Fibroblast of skin of back (primary cell): ENCODE results near the gene GFRA1.

Experiments used
- DNase-seq: peaks from one replicate; pipeline ENCODE4 v3.0.0-alpha.2; 2013

The GFRA1 gene

DNA sequence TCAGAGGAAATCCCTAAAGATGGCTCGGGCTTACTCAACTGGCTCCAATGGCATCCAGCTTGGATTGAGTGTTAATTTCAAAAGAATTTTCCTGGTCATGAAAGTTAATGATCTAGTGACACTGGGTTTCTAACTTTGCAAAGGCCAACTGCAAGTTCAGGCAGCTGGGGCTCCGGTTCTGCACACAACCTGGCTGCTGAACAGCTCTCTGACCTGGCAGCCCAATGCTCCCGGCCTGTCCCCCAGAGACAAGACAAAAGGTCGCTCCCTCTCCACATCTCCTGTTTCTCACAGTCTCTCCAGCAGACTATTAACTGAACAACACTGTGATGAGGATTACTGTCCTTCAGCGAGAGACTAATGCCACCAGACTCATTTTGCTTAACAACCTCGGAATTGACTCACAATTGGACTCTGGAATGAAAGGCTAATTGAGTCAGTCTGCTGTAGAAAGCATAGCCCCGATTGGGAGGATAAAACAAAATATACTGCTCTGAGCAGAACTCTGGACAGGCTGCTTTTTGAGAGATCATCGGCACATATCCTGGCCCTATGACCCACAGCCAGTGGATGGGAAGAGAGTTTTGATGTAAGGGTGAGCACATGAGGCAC lies 174.5 kb downstream of the GFRA1 start:
- no peak for DNase-seq

DNA sequence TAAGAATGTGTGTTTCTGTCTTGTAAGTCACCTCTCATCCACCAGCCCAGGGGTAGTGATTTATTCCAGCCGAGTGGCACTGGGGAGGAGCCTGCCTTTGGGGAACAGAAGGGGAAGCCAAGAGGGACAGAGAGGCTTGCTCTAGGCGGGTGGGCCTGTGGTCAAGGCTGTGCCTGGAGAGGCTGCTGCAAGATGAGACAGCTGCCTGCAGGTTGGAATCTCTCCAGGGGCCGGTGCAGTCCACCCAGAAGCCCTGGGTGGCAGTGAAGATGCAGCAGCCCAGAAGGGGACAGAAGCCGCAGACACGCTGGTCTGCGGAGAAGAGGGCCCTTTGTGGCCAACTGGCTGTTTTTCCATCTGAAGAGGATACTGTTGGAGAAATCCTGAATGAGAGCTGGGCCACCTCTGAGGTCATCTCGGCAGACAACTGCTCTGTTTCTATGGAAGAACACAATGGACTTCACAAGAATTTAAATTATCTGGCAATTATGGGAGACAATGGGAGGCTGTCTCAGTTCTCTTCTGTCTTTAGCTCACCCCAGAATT lies 175.7 kb downstream of the GFRA1 start:
- peak; percentile 22 for DNase-seq

DNA sequence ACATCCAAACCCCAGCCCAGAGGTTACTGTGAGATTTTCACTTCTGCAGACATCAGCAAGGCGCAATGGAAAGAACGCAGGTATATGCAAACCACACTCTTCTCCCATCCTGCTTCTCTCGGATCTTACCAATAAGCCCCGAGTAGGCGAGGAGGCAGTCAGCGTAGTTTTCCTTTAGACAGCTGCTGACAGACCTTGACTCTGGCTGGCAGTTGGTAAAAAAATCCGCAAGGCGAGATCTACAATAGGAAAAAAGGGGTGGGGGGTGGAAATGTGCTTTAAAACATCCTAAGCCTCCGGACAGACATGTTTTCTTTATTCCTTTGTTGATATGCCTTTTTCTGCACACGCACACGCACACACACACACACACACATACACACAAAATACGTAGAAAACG lies 176.5 kb downstream of the GFRA1 start:
- DNase-seq: no peak

DNA sequence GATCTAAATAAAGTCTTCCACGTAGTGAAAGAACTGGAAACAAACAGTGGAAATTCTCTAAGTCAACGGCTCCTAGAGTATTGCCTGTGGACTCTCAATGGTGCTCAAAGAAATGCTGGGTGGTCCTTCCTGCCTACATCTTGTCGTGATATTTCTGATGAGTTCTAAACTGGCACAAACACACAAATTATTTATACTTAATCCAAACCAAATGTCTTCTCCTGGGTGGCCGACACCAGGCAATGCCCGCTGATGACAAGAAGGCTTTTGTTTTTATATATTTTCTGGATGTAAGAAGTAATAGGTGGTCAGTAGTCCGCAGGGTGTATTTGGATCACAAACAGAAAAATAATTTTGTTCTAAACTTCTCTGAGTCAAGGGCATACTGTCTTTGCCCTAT lies 178.7 kb downstream of the GFRA1 start:
- no peak for DNase-seq

DNA sequence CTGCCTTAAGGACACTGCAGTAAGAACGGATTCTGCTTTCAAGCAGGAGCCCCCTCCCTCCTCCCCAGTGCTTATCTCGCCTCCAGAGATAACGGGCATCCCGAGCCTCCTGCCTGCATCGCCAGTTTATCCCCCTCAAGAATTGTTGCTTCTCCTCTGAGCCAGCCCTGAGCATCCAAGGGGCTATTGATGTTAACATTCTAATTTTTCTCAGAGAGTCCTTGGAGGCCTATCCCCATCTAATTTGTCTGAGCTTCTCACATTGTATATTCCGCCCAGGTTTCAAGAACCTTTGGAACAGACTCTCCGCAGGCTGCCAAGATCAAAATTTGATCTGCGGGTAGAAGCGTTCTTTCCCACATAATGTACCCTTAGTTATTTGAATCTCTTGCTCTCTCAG lies 180.0 kb downstream of the GFRA1 start:
- no peak for DNase-seq

DNA sequence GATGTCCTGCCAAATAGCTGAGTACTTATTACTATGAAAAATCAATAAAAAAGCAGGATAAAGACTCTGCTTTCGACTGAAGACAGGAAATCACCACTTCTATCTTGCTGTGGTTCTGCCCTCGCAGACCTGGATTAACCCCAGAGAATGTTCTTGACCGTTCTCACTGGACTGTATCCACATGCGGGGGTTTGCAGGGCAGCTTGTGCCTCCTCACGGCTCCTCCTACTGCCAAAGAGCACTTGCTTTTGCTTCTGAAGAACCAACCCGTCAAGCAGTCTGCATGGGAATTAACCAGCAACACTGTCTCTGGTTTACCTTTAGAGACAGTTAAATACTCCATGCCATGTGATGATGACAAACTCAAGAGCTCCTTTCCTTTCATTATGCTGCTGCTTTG lies 184.0 kb downstream of the GFRA1 start:
- DNase-seq: no peak

DNA sequence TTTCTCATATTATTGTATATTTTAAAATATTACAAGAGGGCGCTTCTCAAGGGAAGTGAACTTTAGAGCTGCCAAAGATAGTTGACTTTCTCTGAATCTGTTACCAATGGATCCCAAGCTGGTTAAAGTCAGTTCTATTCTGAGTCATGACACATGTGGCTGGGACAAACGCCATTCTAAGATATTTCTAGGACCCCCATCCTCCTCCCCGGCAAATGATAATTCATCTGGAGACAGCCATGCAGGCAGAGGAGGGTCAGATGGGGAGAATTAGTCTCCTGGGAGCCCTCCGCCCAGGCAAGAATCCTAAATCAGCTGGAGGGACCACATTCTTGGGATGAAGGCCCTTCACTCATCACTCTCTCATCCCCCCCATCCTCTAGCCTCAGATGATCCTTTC lies 187.7 kb downstream of the GFRA1 start:
- no peak for DNase-seq

DNA sequence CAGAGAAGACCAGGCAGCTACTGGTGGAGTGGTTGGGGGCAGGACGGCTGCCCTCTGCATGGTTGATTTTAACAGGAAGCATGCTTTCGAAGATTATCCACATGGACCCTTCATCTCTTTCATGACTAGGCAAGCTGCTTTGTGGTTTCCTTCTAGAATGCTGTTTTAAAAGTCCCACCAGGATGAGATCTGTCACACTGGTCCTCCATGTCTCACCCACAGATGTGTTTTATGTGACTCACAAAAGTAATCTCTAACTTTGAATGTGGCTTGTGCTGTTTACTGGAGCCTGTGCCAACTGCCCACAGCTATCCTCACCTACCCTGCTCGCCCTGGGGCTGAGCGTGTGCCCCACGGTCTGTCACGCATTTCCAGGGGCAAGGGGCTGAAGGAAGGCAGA lies 188.8 kb downstream of the GFRA1 start:
- no peak for DNase-seq

DNA sequence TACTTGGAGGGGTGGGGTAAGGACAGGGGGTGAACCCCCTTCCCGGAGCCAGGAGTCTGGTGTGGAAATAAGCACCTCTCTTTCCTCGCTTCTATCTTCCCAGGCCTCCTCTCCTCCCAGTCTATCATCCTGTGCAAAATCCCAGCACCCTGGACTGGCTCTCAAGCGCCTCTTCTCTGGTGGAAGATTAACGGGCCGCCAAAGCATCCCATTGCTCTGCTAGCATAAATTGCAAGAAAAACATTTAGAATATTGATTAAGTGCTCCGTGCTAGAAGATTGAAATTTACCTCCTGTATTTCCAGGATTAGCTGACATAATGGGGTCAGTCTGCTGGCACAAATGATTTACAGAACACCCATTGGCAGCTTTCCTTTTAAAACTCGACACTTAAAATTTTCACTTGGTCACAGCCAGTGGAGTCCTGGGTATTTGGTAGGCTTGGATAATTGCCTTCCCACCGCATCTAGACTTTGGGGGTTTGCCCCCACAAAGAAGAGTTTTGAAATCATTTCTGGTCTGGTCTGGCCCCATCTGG lies 189.7 kb downstream of the GFRA1 start:
- no peak for DNase-seq

DNA sequence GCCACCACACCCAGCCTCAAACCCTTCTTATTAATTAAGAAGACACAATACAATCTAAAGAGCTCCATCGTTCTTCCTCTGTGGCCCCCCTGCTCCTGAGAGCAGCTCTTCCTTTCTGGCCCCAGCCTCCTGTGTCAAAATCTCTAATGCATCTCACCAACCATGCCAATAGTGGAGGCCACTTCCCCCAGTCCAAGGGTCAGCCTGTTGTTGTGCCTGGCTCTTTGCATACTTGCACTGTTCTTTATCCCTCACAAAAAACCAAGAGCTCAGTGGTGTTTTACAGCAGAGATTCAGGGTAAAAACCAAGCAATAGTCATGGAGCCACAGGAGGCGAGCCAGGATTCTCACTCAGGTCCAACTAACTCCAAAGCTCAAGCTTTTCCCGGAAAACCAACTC lies 190.2 kb downstream of the GFRA1 start:
- no peak for DNase-seq

DNA sequence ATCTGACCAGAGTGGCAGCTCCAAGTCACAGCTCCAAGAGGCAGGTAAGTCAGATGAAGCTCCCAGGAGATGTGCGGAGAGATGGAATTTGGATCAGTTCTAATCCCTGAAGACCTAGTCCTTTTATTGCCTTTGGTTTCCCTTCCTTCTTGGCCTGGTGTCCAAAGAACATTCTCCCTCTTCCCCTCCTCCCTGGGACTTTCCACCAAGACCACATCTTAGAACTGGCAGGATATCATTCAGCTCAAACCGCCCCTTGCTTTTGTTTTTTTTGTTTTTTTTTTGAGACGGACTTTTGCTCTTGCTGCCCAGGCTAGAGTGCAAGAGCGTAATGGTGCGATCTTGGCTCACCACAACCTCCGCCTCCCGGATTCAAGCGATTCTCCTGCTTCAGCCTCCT lies 190.8 kb downstream of the GFRA1 start:
- DNase-seq: no peak

DNA sequence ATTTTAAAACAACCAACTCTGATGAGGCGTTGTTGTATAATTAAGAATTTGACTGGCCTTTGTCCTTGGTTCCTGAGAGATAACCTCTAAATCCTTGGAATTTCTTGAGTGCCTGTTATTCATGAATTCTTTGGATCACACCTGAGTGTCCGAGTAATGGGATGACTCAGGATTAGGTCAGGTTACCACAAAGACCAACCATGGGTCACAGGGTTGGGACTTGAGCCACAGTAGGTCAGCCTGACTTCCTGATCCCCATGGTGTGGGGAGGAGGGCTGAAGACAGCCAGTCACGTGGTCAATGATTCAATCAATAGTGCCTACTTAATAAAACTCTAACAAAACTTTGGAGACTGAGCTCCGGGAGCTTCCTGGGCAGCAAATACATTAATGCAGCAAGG lies 192.5 kb downstream of the GFRA1 start:
- no peak for DNase-seq

DNA sequence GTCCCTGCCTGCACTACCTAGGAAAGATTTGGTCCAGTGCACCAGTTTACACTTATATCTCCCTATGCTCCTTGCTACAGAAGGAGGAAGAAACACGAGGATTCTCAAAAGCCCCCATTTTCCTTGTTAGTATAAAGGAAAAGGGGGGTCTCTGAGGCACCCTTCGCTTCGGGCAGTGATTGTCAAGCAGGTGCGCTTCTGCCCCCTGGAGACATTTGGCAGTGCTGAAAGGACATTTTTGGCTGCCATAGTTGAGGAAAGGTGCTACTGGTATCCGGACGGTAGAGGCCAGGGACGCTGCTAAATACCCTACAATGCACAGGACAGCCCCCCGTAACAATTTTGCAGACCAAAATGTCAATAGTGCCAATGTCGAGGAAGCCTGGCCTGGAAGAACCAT lies 193.7 kb downstream of the GFRA1 start:
- DNase-seq: no peak

DNA sequence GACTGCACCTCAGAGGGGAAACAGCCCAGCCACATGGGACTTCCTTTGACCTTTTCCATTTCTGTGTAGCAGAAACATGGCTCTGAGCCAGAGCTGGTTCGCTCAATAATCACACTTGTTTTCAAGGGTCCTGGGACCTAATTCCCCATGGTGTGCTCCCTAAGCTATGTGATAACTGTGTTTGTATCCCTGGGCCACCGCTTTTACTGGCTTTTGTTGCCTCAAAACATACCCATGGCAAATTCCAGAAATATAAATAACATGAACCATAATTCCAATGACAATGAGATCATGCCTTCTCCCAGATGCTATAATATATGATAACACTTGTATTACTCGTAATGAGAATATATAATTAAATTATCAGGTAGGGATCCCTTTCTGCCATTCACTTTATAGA lies 196.4 kb downstream of the GFRA1 start:
- peak; percentile 58 for DNase-seq

DNA sequence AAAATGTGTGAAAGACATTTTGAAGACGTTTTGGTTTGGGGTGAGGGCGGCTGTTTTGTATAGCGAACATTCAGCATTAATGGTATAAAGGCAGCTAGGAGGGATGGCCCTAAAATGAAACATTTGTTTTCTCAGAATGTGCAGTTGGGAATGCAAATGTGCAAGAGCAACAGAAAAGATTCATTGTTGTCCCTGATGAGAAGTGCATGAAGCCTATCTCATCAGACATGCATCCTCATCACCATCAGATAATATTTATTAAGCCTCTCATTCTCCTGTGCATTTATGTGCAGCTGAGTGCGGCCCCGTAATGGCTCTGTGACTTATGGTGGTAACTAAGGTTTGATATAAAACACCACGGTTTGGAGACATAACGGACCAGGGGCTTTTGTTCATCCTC lies 199.5 kb downstream of the GFRA1 start:
- DNase-seq: no peak

DNA sequence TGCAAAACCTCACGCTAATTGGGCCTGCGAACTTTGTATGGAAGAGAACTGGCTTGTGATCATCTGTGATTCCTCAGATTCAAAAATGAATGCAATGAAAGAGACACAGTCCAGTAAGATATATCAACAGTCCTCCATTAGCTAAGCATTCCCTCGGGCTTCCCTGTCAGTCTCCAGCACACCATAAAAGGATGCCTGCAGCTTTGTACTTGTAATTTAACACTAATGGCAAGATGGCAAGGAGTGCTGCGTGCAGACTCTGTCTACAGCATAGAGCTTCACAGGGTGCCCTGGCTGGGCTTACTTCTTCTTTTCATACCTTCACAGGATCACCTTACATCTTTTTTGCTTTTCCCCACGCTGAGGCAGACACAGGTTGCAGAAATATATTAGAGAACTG lies 200.0 kb downstream of the GFRA1 start:
- peak; percentile 20 for DNase-seq

DNA sequence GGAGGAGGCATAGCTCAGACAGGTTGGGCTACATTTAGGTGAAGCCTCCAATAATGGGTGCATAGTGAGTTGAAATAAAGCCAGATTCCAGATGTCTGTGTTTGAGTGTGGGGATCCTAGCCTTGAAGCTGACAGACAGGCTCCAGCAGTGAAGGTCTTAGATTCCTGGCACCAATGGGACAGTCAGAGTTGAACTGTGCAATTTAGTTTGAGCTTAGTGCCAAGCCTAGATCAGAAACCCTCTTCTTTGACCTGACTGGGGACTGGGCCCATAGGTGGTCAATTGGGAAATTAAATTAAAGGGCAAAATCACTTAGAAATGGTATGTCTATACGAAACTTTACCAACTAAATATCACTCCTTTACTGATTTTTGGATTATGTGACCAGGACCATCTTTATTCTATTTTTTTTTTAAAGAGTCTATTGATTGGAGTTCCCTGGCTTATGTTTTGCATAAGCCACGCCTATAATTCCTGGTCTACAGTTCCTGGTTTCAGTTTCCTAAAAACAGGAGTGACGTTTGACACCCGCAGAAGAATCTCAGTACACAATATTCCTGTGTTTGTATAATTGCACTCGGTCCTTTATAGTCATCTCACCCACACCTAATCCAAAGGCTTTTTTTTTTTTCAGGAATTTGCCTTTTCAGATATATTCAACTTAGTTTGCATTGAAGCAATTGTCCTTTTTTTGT lies 201.4 kb downstream of the GFRA1 start:
- no peak for DNase-seq

DNA sequence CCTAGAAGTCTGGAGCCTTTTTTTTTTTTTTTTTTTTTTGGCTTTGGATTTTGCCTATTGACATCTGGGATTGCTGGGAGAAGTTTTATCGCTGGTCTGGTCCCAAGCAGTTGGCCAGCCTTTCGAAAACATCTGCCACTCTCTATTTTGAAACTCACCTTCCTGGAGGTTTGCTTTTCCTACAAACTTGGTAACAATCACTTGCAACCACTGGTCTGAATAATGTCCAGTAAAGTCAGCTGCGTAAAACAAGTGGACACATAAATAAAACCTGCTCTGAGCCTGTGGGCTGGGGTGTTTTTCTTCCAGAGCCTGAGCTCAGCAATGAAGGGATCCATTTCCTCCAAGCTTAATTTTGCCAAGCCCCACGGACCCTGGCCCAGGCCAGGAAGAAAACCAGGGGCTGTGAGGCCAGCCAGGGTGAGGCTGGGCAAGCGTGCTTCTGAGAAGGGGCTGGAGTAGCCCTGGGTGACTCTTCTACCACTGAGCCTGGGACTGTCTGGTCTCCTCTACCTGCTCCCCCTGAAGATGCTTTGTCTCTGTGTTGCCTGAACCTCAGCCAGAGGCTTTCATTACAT lies 202.2 kb downstream of the GFRA1 start:
- no peak for DNase-seq

DNA sequence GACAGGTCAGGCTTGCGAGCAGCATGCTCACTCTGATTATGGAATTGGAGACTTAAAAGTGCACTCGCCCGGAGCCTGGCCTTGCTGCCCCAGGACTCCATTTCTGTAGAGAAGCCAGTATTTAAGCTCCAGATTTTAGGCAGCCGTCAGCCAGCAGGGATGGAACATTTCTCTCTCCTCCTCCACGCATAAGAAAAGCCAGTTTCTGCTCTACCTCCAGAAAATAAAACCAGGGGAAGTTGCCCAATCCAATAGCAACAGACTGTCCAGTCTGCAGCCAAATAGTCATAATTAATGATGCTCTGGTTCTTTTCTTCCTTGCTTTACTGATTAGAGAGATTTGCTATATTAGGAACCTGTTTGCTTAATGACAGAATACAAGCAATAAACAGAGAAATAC lies 203.2 kb downstream of the GFRA1 start:
- DNase-seq: no peak

DNA sequence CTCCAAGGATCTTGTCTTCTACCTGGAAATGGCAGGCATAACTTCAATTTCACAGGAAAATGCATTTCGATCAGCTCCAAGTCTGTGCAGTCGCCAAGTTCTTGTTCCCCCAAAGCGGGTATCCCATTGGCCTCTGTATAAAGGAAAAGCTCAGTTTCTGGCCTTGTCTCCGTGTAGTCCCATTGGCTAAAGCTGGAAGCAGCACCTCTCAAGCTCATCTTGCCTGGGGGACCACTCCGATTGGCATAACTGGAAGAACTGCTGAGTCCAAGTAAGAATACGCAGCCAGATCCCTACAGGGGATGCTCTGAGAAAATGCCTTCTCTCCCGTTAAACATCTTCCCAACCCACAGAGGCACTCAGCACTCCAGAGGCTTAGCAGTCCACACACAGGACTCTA lies 205.2 kb downstream of the GFRA1 start:
- no peak for DNase-seq

DNA sequence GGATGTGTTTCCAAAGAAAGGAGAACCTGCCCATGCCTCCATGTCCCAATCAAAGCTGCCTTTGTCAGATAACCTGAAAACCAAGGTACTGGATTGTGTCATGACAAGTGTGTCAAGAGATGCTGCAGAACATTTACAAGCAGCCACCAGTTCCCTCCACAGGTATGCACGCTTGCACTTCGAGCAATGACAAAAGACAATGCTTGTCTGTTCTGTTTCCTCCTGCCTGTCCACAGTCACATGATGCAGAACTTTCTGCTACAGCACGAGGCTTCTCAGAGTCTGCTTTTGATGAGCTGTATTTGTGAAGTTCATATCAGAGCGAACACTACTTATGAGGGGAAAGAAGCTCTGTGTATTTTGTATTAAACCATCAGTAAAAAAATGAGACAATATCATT lies 209.9 kb downstream of the GFRA1 start:
- DNase-seq: no peak

DNA sequence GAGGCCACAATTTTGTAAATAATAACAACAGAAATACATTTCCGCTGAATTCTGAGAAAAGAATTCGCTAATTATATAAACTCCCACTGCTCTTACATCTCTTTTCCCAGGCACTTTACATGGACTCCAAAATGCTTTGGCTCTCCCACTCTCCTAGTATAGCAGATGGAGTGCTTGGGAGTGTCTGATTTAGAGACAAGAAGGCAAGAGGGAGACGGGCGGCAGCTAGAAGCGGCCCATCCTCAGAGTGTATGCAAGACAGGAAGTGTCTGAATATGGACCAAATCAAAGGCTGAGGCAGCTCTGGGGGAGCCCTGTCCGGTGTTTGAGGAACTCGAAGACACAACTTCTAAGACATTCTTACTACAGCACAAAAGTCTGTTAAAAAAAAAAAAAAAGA lies 212.1 kb downstream of the GFRA1 start:
- no peak for DNase-seq

DNA sequence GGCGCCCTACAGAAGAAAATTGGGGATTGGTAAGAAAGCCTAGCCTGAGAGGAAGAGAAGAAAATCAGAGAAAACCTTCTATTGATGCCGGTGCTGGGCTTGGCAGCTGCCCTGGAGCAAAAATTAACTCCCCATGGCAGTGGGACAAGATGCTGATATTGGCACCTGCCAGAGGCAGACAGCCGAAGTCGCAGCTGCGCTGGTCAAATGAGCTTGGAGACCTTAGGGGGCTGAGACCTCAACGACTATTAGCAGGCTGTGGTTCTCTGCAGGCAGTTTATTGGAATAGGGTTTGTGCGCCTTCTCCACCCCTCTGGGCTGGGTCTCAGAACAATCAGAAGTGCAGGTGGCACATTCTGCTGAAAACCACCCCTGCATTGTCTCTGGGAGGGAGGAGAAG lies 213.7 kb downstream of the GFRA1 start:
- no peak for DNase-seq
